HepG2 (cell line): ENCODE data around the gene ACSL3. TPM values are rescaled to one million over a fixed set of nuclear protein-coding genes. Genes with fewer than 3 reads are reported as not detected.

ENCODE experiments used
- ATAC-seq: fragments of 200-7000 bp; cut with Tn5 transposase; 3 replicates; pipeline ENCODE4 v1.9.1; 2020; ENCODE audit warnings: mild to moderate bottlenecking, moderate library complexity
- BruUV-seq: library from RNA; stranded (reverse); fragments of 400-500 nt; replicated peaks from 2 replicates; lab custom pipeline; 2021; lab: Mats Ljungman, UMichigan
- CTCF ChIA-PET: fragments of 300-600 bp; formaldehyde crosslinking; extraction: SDS; loops from one replicate; lab custom pipeline; 2021; ENCODE audit warnings: low total read pairs, inconsistent platforms, low intra/inter-chr PET ratio; lab: Yijun Ruan, JAX
- POLR2A ChIA-PET: fragments of 350-600 bp; sonication (Branson Sonifier 250); formaldehyde crosslinking; loops from one replicate; lab custom pipeline; 2020; ENCODE audit warnings: antibody characterized with exemption, inconsistent platforms; lab: Yijun Ruan, JAX
- DNase-seq: peaks from one replicate; pipeline ENCODE4 v3.0.0-alpha.2; 2015; ENCODE audit warnings: low spot score
- FAIRE-seq: peaks from 3 replicates; lab custom pipeline; 2011; peaks lifted over from hg19 to GRCh38; lab: Jason Lieb, UNC
- H2AFZ ChIP-seq: one replicate; pipeline ENCODE4 v1.6.1; 2011; ENCODE audit warnings: low read length, inconsistent platforms
- H3K27ac ChIP-seq: fragments of 300-600 bp; 3 replicates; pipeline ENCODE4 v1.8.0; 2011; ENCODE audit warnings: mixed run types, mild to moderate bottlenecking, mixed read lengths, low read length, inconsistent platforms; ENCODE audit not compliant: insufficient read depth; ENCODE audit errors: extremely low read length
- H3K27me3 ChIP-seq, 2 experiments: fragments of 200-600 bp in 1 of 2; 2 replicates in 1 of 2; 3 replicates in 1 of 2; pipeline versions ENCODE4 v1.6.0 to v1.8.0; 2011; ENCODE audit warnings: low read length in 2 of 2, mild to moderate bottlenecking in 2 of 2, moderate library complexity in 2 of 2, inconsistent platforms in 1 of 2; ENCODE audit not compliant: insufficient read depth in 2 of 2, control insufficient read depth in 1 of 2
- H3K36me3 ChIP-seq, 2 experiments: fragments of 200-600 bp in 1 of 2; replicated peaks in 1 of 2; 2 replicates in 1 of 2; 3 replicates in 1 of 2; pipeline versions ENCODE4 v1.5.1 to v1.8.0; 2011; ENCODE audit warnings: low read length in 2 of 2, inconsistent platforms in 1 of 2; ENCODE audit not compliant: insufficient read depth in 2 of 2, control insufficient read depth in 1 of 2
- H3K4me1 ChIP-seq: 2 replicates; pipeline ENCODE4 v1.5.1; 2012; ENCODE audit warnings: low read length, inconsistent platforms; ENCODE audit not compliant: insufficient read depth
- H3K4me2 ChIP-seq: 2 replicates; pipeline ENCODE4 v1.6.0; 2011; ENCODE audit warnings: low read depth, low read length, inconsistent platforms
- H3K4me3 ChIP-seq, 3 experiments: fragments of 200-600 bp in 1 of 3; sonication (generic), shearing (Covaris generic) in 1 of 3; replicated peaks in 1 of 3; 2 replicates each; pipeline ENCODE4 v1.5.1; 2011 to 2016; ENCODE audit warnings: low read length in 3 of 3, inconsistent platforms in 2 of 3, low read depth in 2 of 3, mild to moderate bottlenecking in 2 of 3, control low read depth in 1 of 3, mixed read lengths in 1 of 3; ENCODE audit not compliant: insufficient read depth in 1 of 3
- H3K79me2 ChIP-seq: one replicate; pipeline ENCODE4 v1.6.1; 2011; ENCODE audit warnings: low read length, inconsistent platforms; ENCODE audit not compliant: insufficient read depth
- H3K9ac ChIP-seq: 2 replicates; pipeline ENCODE4 v1.6.0; 2011; ENCODE audit warnings: mild to moderate bottlenecking, low read depth, low read length, inconsistent platforms; ENCODE audit not compliant: insufficient read depth
- H3K9me3 ChIP-seq: 2 replicates; pipeline ENCODE4 v1.5.1; 2012; ENCODE audit warnings: mild to moderate bottlenecking, low read length
- H4K20me1 ChIP-seq: 2 replicates; pipeline ENCODE4 v1.6.0; 2011; ENCODE audit warnings: inconsistent platforms, mild to moderate bottlenecking, low read length, moderate library complexity; ENCODE audit not compliant: insufficient read depth
- CEBPB ChIP-seq: IDR thresholded peaks from 2 replicates; pipeline ENCODE4 v1.6.1; 2011; ENCODE audit warnings: low read depth, low read length, improper control_type of control experiment, borderline replicate concordance
- HNRNPK ChIP-seq: fragments of 200-400 bp; formaldehyde crosslinking; IDR thresholded peaks from 2 replicates; pipeline ENCODE4 v1.6.1; 2018; ENCODE audit warnings: low read length, low read depth, moderate library complexity, mild to moderate bottlenecking; ENCODE audit not compliant: poor library complexity, severe bottlenecking
- MNT ChIP-seq: fragments of 450-650 bp; IDR thresholded peaks from 2 replicates; pipeline ENCODE4 v1.6.1; 2016
- PAWR ChIP-seq: sonication (generic); formaldehyde crosslinking; IDR thresholded peaks from 2 replicates; pipeline ENCODE4 v1.4.0; 2020; ENCODE audit warnings: missing genetic modification reagents, mild to moderate bottlenecking, borderline replicate concordance
- POLR2A ChIP-seq, 2 experiments: IDR thresholded peaks; 2 replicates each; pipeline ENCODE4 v1.6.1; 2011; ENCODE audit warnings: low read depth in 2 of 2, low read length in 2 of 2, mild to moderate bottlenecking in 1 of 2, moderate library complexity in 1 of 2; ENCODE audit not compliant: insufficient read depth in 1 of 2
- POLR2AphosphoS2 ChIP-seq: IDR thresholded peaks from 2 replicates; pipeline ENCODE4 v1.6.1; 2011; ENCODE audit warnings: low read depth, low read length, improper control_type of control experiment
- SMC3 ChIP-seq: IDR thresholded peaks from 2 replicates; pipeline ENCODE4 v1.6.1; 2011; ENCODE audit warnings: low read length, improper control_type of control experiment
- STAT6 ChIP-seq: sonication (generic); formaldehyde crosslinking; IDR thresholded peaks from 2 replicates; pipeline ENCODE4 v1.4.0; 2020; ENCODE audit warnings: missing genetic modification reagents, mild to moderate bottlenecking, borderline replicate concordance
- SYNCRIP ChIP-seq: fragments of 200-400 bp; formaldehyde crosslinking; IDR thresholded peaks from 2 replicates; pipeline ENCODE4 v1.6.1; 2018; ENCODE audit warnings: mild to moderate bottlenecking, low read depth, low read length; ENCODE audit not compliant: insufficient read depth
- TRIM22 ChIP-seq: fragments of 450-650 bp; IDR thresholded peaks from 2 replicates; pipeline ENCODE4 v1.6.1; 2017
- ZFP62 ChIP-seq: sonication (generic); formaldehyde crosslinking; IDR thresholded peaks from 2 replicates; pipeline ENCODE4 v1.4.0; 2020; ENCODE audit warnings: missing genetic modification reagents
- whole genome bisulfite sequencing: methylation state at CpG from one replicate; pipeline ENCODE4 v1.1.6; 2017; ENCODE audit warnings: low lambda C conversion rate; 5-methylcytosine and 5-hydroxymethylcytosine counted together
- in situ Hi-C: cut with HindIII; loops from 2 replicates; pipeline ENCODE4 v1.10.0; 2017; ENCODE audit warnings: low pct_unique_long_range_greater_than_20kb; ENCODE audit not compliant: extremely low pct_ligation_motif_present
- intact Hi-C: fragments of 100-400 bp; cut with micrococcal nuclease; formaldehyde crosslinking; loops from one replicate; pipeline ENCODE4 v1.10.0; 2022; ENCODE audit not compliant: unreplicated experiment
- polyA plus RNA-seq, 8 experiments: library from polyadenylated mRNA; depleted of rRNA in 3 of 8; stranded (reverse) in 7 of 8; unstranded in 1 of 8; fragments of >200 nt; fragmentation: Illumina TruSeq in 4 of 8; extraction: Trizol in 4 of 8; gene quantifications; 2 replicates each; pipeline versions ENCODE4 v1.2.1 to v1.2.3, GENCODE V29; 2011 to 2016; ENCODE audit warnings: low read depth in 4 of 8, missing spikeins in 1 of 8, mixed read lengths in 1 of 8; ENCODE audit not compliant: insufficient read depth in 1 of 8
- total RNA-seq, 5 experiments: library from RNA; depleted of rRNA; stranded (reverse); fragments of >200 nt; fragmentation: Illumina TruSeq; extraction: Trizol; gene quantifications; 2 replicates each; pipeline ENCODE4 v1.2.3, GENCODE V29; 2016; ENCODE audit warnings: low read depth in 1 of 5

The ACSL3 gene
- total and polyA plus RNA-seq, 2 of the 13 experiments (the other 11 are each of a cell fraction or from before 2014, with no cell fraction given): 305 to 365 TPM

GRCh38 chr2:222944552-222944951, 83.7 kb downstream of the ACSL3 start:
- DNase-seq: no peak
- H4K20me1 ChIP-seq: peaks cover 12% of the 10 kb centered on the region
- in situ Hi-C loops (no loop called here), intact Hi-C loops (no loop called here)
- H3K79me2 ChIP-seq: no peaks in the 10 kb centered on the region
- H3K27ac ChIP-seq: no peak overlapping the region
- ChIA-PET POLR2A (interaction anchor here (1.0 kb wide), 1 partner anchor 152 kb away, joined by 5 read pairs; no protein-coding TSS in a partner anchor), CTCF (no interaction called here)
- H3K4me2 ChIP-seq: no peak overlapping the region
- no peaks in the 10 kb centered on the region for H3K9me3 ChIP-seq
- no peaks in the 10 kb centered on the region for H3K4me1 ChIP-seq
- no peak for FAIRE-seq
- H2AFZ ChIP-seq: no peak overlapping the region
- BruUV-seq: no TSS peak
- TF ChIP-seq HNRNPK (peak; percentile 49), SYNCRIP (no peak)
- H3K4me3 ChIP-seq: no peak overlapping the region
- H3K9ac ChIP-seq: no peak overlapping the region
- no peaks in the 10 kb centered on the region for H3K27me3 ChIP-seq
- 94% methylated on average over 1 of the region's 1 CpG for WGBS
- peaks cover 4 to 22% of the 10 kb centered on the region in 2 experiments; a peak in 4 of 5 replicates for H3K36me3 ChIP-seq
- ATAC-seq: no peak

GRCh38 chr2:222944971-222945740, 84.3 kb downstream of the ACSL3 start:
- FAIRE-seq (no peak), DNase-seq (no peak), ATAC-seq (peak; percentile 5; the same call in 1 of the 3 replicates)
- Histone ChIP-seq H3K4me1 (no peaks in the 10 kb centered on the region), H2AFZ (no peak overlapping the region), H3K79me2 (no peaks in the 10 kb centered on the region), H3K27ac (no peak overlapping the region), H3K9ac (no peak overlapping the region), H3K4me2 (no peak overlapping the region), H3K36me3 (peaks cover 3 to 16% of the 10 kb centered on the region in 2 experiments; a peak in 4 of 5 replicates), H3K27me3 (no peaks in the 10 kb centered on the region), H4K20me1 (peaks cover 6% of the 10 kb centered on the region), H3K9me3 (no peaks in the 10 kb centered on the region), H3K4me3 (no peak overlapping the region)
- intact Hi-C loops (no loop called here), in situ Hi-C loops (no loop called here)
- CTCF ChIA-PET: no interaction called here
- POLR2A ChIA-PET: interaction anchor here (1.0 kb wide), 1 partner anchor 153 kb away, joined by 5 read pairs; no protein-coding TSS in a partner anchor
- BruUV-seq: TSS peak; percentile 8
- WGBS: 91% methylated on average over 5 of the region's 5 CpGs
- no peak for TF ChIP-seq PAWR (CRISPR knock-in tag)
- TF ChIP-seq MNT: no peak
- no peak for TF ChIP-seq SMC3
- no peak for TF ChIP-seq CEBPB
- no peak for TF ChIP-seq TRIM22
- TF ChIP-seq POLR2AphosphoS2: peak; percentile 90
- peak in 1 of 2 experiments; percentile 29; a peak in 2 of 4 replicates for TF ChIP-seq POLR2A (IDR thresholded peaks at IDR 0.05; ENCODE audit: insufficient read depth in 1 of 2, low read depth in 2 of 2, low read length in 2 of 2)
- TF ChIP-seq STAT6 (CRISPR knock-in tag): no peak
- no peak for TF ChIP-seq ZFP62
